ENCODE results near the gene GK.

GRCh38 chrX:30635630-30636029, 17.6 kb upstream of the GK start:
- TF ChIP-seq CTCF (IDR thresholded peaks at IDR 0.05 in 4 of 5, conservative IDR thresholded peaks at IDR 0.05 in 1 of 5) (no peak), POLR2A (IDR thresholded peaks at IDR 0.05) (no peak)
